Measurements from ENCODE around the gene TMEM135.

TMEM135 gene

DNA sequence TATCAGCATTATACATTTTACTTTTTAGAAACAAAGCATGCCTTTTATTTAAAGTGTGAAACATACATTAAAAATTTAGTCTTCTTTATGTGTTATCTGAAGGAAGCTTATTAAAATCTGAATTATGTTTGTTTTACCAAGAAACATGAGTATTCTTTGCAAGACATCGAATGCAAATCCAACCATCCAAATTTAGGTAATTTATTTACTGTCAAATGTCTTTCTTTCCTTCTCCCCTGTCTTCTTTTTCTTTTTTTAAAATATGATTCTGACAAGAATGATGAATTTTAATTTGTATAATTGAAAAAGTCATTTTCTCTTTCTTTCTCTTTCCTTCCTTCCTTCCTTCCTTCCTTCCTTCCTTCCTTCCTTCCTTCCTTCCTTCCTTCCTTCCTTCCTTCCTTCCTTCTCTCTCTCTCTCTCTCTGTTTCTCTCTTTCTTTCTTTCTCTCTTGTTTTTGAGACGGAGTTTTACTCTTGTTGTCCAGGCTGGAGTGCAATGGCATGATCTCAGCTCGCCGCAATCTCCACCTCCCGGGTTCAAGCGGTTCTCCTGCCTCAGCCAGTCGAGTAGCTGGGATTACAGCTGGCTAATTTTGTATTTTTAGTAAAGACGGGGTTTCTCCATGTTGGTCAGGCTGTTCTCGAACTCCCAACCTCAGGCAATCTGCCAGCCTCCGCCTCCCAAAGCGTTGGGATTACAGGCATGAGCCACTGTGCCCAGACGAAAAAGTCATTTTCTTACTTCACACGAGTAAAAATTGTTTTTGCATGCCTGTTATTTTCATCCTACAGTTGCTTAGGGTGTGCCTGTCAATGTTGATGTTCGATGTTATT, 157.5 kb downstream of the TMEM135 start:
- no peak for DNase-seq (ENCODE audit: low read depth)

DNA sequence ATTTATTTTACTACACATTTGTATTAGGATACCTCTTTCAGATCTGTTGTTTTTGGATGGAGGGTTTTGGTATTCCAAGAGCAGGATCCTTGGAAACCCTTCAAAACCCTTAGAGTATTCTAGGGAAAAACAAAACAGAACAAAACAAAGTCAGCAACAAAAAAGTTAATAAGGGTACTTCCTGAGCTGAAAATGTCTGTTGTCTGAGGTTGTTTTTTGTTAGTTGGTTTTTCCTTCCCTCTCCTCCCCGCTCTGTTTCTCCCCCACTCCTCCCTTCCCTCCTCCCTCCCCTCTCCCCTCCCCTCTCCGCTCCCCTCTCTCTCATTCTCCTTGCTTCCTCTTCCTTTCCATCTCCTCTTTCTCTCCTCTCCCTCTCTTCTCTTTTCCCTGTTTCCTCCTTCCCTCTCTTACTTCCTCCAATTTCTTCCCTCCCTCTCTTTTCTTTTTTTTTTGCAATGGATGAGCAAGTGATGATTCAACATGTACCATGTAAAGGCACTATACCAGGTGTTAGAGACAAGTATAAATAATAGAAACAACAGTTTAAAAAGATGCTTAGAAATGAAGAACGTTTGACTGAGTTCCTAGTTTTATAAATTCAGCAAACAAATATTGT, 160.6 kb downstream of the TMEM135 start:
- no peak for DNase-seq (ENCODE audit: low read depth)

DNA sequence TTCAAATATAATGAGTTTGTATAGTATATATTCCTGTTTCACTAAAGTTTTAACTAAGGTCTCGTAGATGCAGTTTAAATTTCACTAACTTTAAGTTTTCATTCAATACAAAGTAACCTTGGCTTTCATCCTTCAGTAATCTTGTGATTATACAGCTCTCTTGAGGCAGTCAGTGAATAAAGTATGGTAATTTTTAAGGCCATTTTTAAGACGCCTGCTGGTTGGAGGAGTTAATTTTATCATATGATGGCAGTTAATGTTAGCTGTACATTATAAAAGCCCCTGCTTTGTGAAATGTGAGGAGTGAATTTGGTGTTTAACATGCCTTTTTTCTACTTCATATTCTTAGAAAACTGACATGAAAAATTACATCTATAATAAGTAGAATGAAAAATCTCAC, 163.6 kb downstream of the TMEM135 start:
- DNase-seq (ENCODE audit: low read depth): no peak

DNA sequence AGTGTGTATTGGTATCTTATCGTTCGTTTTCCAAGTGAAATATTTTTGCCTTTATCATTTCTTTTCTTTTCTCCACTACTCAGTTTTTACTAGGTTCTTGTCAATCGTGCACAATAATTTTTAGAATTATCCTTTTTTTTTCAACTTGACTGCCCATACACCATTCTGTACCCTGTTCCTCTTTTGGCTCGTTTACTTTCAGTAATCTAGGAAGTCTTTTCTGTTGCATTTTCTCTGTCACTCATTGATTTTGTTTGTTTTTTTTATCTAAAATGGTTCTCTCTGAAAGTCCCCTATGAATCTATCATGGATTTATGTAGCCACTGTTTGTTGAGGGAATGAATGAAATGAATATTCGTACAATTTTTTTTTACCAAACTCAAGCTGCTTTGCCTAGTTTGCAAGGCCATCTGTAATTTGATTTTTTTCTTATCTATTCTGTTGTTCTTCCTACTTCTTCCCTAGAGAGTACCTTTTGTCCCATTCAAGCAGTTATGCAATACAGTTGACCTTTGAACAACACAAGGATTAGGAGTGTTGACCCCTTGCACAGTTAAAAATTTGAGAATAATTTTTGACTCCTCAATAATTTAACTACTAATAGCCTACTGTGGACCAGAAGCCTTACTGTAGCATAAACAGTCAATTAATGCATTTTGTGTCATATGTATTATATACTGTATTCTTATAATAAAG, 166.3 kb downstream of the TMEM135 start:
- no peak for DNase-seq (ENCODE audit: low read depth)

DNA sequence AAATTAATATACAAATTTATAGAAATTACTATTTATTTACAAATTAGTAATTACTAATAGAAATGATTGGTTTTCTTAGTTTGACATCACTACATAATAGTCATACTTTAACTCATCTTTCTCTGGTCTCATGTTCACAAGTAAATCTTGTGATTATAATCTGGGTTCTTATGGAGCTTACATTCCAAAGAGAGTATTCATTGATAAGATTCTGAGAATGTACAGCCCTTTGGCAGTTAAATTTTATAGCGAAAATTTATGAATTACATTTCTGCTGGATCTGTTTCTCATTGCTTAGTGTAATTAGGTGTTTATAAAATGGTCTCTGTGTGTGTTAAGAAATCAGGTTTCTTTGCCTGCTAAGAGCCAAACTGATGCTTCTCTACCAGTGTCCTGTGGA, 175.2 kb downstream of the TMEM135 start:
- DNase-seq (ENCODE audit: low read depth): no peak

DNA sequence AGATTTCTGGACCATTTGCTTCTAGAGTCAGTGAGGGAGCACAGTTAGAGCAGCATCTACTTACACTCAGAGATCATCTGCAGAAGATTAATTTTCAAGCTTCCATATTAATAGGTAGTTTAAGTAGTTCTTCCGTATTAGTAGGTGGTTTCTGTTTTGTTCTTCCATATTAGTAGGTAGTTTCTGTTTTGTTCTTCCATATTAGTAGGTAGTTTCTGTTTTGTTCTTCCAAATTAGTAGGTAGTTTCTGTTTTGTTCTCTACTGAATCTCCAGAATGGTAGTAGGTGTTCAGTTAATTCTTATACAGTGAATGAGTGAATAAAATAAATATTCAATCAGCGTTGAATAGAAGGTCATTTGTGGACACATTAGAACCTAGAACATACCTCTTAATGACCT, 175.7 kb downstream of the TMEM135 start:
- no peak for DNase-seq (ENCODE audit: low read depth)

DNA sequence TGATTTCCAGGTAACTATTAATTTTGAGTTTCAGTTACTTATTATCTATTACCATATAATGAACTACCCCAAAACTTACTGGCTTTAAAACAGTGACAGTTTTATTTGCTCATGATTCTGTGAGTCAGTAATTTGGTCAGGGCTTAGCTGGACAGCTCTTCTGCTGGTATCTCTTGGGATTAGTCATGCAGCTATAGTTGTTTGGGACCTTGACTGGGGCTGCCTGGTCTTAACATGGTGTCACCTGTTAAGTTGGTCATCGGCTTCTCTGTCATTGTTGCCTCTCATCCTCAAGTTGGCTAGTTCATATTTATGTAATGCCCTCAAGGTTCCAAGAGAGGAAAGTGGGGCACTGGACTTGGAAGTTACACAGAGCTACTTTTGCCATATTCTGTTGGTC, 177.5 kb downstream of the TMEM135 start:
- DNase-seq (ENCODE audit: low read depth): no peak

DNA sequence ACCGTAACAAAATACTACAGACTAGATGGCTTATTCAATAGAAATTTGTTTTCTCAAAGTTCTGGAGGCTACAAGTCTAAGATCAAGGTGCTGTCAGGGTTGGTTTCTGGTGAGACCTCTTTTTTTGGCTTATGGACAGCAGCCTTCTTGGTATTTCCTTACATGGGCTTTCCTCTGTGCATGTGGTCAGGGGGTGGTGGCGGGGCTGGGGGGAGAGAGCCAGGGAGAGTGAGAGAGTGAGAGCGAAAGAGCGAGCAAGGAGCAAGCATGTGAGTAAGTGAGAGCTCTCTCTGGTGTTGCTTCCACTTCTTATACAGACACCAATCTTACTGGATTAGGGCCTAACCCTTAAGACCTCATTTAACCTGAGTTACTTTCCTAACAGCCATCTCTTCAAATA, 181.5 kb downstream of the TMEM135 start:
- DNase-seq (ENCODE audit: low read depth): no peak

DNA sequence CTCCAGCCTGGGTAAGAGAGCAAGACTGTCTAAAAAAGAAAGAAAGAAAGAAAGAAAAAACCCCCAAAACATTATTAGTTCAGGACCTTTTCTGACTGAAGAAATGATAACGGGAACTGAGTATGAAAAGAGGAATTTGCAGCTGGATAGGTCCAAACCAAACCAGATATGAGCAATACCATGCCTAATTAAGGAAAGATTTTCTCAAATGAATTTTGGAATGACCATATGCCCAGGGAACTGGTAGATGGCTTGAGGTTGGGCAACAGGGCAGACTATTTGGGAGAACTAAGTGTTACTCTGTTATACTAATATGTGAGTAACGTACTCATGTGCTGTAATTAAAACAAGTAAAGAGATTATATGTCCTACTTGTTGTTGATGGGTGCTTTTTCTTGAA, 186.1 kb downstream of the TMEM135 start:
- peak; percentile 76 for DNase-seq (ENCODE audit: low read depth)

DNA sequence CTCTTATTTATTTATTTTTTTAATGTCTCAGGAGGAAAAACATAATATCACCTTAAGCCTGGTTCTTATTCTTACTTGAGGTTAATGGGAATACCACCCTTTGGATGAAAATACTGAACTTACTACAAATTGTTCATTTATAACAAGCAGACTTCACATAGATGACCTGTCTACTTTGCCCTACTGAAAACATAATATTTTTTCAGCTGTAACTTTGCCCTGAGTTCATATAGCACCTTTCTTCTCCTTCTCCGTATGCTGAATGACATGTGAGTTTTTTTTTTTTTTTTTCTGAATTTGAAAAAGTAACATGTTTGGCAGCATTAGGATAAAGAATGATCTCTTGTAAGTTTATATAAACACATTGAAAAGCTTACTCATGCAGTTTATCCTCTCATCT, 186.8 kb downstream of the TMEM135 start:
- DNase-seq (ENCODE audit: low read depth): peak; percentile 32

DNA sequence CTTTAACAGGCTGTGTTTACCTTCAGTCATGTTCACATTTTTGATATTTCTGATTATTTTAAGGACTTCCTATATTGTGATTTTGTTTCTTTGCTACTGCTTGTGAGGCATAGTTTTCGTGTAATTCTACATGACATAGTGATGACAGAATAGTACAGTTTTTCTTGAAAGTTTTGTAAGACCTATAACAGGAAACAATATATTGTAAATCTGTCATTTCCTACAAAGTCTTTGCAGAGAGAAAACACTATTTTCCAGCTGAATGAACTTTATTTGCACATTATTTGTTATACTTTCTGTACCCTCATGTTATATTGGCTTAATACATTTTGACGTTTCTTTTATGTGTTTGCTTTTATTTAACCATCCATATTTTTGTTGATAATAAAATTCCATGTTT, 191.1 kb downstream of the TMEM135 start:
- DNase-seq (ENCODE audit: low read depth): no peak

DNA sequence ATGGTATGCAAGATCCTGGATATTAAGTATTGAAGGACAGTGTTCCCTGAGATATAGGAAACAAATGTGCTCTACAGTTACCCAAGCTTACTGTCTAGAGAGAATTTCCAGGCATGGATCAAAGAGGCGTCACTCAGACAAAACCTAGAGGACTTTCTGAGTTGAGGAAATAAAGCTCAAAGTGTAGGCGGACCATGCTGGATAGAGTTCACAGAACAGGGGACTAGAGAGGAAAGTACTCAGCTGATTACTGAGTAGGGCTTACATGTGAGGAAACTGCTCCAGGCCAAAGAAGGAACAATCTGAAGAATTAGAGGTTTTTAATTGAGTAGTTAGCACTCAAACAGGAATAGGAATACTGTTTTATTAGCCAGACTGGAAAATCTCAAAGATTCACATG, 193.3 kb downstream of the TMEM135 start:
- no peak for DNase-seq (ENCODE audit: low read depth)

DNA sequence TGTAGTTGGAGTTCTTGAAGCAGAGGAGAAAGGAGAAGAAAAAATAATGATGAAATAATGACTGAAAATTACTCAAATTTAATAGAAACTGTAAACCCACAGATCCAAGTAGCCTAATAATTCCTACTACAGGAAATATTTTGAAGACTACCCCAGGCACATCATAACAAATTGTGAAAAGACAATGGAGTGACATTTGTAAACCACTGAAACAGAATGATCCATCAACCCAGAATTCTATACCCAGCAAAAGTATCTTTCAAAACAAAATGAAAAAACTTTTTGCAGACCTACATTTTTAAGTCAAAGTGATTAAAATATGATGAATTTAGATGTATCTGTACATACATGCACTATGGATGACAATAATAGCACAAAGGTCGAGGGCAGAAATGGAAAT, 194.6 kb downstream of the TMEM135 start:
- no peak for DNase-seq (ENCODE audit: low read depth)

DNA sequence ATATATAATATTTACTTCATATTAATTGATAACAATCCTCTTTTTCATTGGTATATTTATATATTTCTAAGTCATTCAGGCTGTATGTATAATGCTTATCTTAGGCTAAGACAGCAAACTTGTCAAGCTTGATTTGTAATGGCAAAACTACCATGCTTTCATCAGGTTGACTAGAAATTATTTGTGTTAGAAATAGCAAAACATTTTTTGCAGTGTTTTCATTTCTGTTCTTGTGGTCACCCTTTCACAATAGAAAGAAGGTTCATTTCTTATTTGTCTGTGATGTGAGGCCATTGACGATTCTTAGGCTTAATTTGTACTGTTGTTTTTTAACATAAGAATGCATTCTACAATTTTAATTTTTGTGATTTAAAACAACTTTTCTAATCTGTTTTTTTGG, 197.6 kb downstream of the TMEM135 start:
- DNase-seq (ENCODE audit: low read depth): peak; percentile 42

DNA sequence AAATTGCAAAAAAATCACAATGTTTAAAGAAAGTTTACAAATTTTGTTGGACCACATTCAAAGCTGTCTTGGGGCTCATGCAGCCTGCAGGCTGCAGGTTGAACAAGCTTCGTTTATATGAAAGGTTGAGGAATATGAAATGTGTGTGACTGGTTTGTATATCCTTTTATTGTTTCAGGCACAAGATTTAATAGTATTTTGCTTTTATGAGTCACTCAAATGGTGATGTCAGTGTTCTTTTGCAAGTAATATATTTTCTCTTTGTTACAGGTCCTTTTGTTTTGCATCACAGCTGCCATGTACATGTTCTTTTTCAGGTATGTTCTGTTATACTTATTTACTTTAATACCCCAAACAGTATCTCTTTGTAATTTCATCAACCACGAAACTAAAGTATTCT, 198.6 kb downstream of the TMEM135 start:
- DNase-seq (ENCODE audit: low read depth): no peak

DNA sequence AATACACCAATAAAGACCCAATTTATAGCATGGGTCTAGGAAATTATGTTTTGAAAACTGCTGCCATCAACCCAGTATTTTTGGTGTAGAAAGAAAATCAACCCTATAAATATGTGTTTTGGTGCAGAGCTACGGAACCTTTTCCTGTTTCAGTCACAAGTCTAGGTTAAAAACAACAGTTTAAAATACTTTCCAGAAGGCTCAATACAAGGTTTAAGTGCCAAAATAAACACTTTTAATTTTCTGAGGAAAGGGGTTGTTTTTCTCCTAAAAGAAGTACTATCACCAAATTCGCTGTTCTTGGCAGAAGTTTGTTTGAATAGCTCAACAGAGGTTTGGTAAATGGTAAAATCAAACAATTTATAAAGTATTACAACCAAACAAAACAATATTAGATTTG, 201.3 kb downstream of the TMEM135 start:
- peak; percentile 3 for DNase-seq (ENCODE audit: low read depth)

DNA sequence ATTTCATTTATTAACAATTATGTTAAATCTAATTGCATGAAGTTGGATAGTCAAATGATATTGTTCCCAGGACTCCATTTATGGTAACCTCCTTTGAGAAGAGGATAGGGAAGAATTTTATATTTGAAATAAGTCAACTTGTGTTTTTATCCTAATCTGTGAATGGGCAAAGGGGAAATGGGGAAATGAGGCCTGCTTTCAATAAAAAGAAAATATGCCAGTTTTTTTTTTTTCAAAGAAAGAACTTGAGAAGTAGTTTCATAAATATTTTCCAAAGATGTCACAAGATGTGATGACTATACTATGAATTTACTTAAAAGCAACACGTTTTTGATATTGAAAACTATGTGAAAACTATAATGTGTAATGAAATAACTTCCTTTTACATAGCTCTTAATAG, 201.8 kb downstream of the TMEM135 start:
- peak; percentile 56 for DNase-seq (ENCODE audit: low read depth)

DNA sequence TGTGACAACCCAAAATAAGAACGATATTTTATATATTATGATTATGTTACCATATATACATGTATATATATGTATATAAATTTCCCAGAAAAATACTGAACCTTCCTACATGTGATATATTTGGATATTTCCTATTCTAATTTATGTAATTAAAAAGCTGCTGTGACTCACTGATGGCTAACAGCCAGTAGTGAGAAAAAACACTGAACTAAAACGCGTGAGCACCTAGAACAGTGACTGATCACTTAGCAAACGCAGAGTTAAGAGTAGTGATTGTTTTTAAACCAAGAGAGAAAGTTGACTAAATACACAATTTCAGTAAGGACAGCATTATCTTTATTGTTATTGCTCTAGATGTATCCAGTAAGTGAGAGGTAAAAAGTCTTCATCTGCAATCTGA, 213.8 kb downstream of the TMEM135 start:
- DNase-seq (ENCODE audit: low read depth): no peak

DNA sequence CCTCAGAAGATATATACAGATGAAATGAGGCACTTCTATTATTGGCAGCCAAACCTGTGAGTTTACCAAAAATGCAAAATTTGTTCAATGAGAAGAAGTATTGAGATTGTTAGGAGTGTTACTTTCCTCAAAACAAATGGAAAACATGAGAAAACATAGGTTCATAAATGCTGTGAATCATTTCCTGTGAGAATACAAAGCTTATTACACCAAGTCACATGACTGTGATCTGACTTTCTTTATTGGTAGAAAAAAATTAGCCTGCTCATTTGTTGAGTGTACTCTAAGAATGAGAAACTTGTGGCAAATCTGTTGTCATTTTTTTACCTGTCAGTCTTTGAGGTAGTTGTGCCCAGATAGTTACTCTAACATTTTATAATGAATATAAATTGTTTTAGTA, 215.1 kb downstream of the TMEM135 start:
- DNase-seq (ENCODE audit: low read depth): no peak

DNA sequence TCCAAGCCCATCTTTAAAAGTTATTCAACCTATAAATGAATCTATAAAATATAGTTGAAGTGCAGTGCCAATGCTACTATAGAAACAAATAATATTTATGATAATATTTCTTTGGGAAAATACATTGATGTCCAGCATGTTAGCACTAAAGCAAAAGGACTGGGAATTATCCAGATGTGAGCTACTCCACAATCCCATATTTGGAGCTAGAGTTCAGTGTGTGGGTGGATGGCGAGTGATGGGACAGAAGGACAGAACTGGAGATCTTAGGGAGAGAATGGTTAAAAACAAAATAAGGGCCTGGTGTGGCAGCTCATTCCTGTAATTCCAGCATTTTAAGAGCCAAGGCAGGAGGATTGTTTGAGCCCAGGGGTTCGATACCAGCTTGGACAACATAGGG, 216.8 kb downstream of the TMEM135 start:
- DNase-seq (ENCODE audit: low read depth): no peak

DNA sequence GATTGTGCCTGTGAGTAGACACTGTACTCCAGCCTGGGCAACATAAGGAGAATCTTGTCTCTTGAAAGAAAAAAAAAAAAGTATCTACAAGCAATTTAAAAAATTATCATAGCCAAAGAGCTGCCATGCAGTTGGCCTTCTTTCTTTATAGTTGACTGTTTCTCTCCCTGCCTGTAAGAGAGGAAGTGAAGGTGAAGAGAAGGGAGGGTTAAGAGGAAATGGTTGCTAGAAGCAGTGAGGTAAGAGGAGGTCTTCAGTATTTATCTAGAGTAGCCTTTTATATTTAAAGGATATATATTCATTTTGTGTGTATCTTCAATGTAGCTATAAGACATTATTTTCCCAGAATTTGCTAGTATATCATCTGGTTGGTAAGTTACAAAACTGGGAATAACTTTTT, 217.9 kb downstream of the TMEM135 start:
- no peak for DNase-seq (ENCODE audit: low read depth)

DNA sequence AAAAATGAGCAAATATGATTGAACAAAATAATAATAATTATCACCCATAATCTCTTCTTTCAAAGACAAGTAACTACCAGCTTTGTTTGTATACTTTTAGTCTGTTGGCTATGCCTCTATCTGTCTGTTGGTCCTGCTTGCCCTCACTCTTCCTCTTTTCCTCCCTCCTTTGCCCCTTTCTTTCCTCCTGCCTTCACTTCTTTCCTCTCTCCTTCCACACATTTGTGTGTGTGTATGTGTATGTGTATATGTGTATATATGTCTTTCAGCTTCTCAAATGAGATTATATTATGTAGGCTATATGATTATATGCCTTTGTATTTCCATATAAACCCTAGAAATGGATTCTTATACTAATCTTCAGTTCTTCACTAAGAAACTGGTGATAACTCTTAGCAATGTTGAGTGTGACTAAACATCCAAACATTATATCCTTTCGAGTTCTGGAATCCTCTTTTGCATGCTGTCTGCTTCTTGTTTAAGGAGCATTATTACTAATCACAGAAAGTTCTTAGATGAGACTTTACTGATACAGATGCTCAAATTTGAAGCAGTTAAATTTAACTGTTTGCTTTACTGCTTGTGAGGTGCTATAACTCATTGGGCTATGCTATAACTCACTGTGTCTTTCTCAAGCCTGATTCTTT, 219.1 kb downstream of the TMEM135 start:
- no peak for DNase-seq (ENCODE audit: low read depth)

Data from fibroblast of gingiva (primary cell).